ENCODE measurements around the gene CLEC19A.

- TF ChIP-seq EZH2 (IDR thresholded peaks at IDR 0.05; ENCODE audit: borderline replicate concordance, low read depth, low read length, severe bottlenecking) (no peak), CTCF (IDR thresholded peaks at IDR 0.05; ENCODE audit: extremely low read depth in 1 of 2, insufficient read depth in 1 of 2, low read depth in 1 of 2, low read length in 2 of 2) (no peak), POLR2A (IDR thresholded peaks at IDR 0.05; ENCODE audit: low read depth, low read length) (no peak), POLR2AphosphoS5 (IDR thresholded peaks at IDR 0.05; ENCODE audit: insufficient read depth, low read depth, low read length) (no peak), MYC (IDR thresholded peaks at IDR 0.05; ENCODE audit: low read depth, low read length) (no peak), JUN (IDR thresholded peaks at IDR 0.05; ENCODE audit: borderline replicate concordance, insufficient read depth, insufficient read length, low read depth) (no peak), FOS (IDR thresholded peaks at IDR 0.05; ENCODE audit: borderline replicate concordance, insufficient read depth, low read length) (no peak), GATA2 (IDR thresholded peaks at IDR 0.05; ENCODE audit: insufficient read depth, insufficient read length, low read depth, low read length) (no peak)
- TF ChIP-seq, protein P1, sequence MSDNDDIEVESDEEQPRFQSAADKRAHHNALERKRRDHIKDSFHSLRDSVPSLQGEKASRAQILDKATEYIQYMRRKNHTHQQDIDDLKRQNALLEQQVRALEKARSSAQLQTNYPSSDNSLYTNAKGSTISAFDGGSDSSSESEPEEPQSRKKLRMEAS (IDR thresholded peaks at IDR 0.05; ENCODE audit: insufficient read depth, insufficient read length): no peak
These were observed 22.2 kb downstream of the CLEC19A start for GRCh38 chr16:19307587-19308241.

Data from endothelial cell of umbilical vein (primary cell).